ENCODE measurements around the gene PTPRCAP.
A peak's percentile ranks its signal among the peaks of the same experiment; 100 is the strongest.

The PTPRCAP gene

GRCh38 chr11:67393990-67394389, 43.5 kb downstream of the PTPRCAP start:
- no peak for DNase-seq

- no peak for DNase-seq
These were observed 44.0 kb downstream of the PTPRCAP start for GRCh38 chr11:67393437-67393836.

- DNase-seq = no peak
These were observed 45.2 kb downstream of the PTPRCAP start for GRCh38 chr11:67392183-67392715.

- DNase-seq = peak; percentile 89
These were observed 45.9 kb downstream of the PTPRCAP start, which contains the start of gene RAD9A for GRCh38 chr11:67391304-67392182. TSS of gene RAD9A (plus strand) at chr11:67391986. CDS start at chr11:67392045, 59 bp downstream.

GRCh38 chr11:67390947-67391303, 46.6 kb downstream of the PTPRCAP start:
- DNase-seq = no peak

GRCh38 chr11:67389477-67389876, 48.0 kb downstream of the PTPRCAP start:
- DNase-seq = peak; percentile 54

GRCh38 chr11:67387518-67387917, 50.0 kb downstream of the PTPRCAP start:
- DNase-seq = no peak

GRCh38 chr11:67387069-67387468, 50.4 kb downstream of the PTPRCAP start:
- DNase-seq = no peak

Data from CD4-positive, alpha-beta T cell treated with Interleukin-4 for 4 hours (primary cell).